NCI-H187 treated with DMSO at 0.1 percent for 48 hours (cell line): ENCODE measurements around the gene ZDHHC14.
"Not testable (repeated sequence)": the region's sequence is repeated elsewhere in the genome, so short reads cannot be mapped to it uniquely, and the experiment has no call there.

Source experiments
- DNase-seq: peaks from one replicate; lab custom pipeline; 2025; lab: John Stamatoyannopoulos, UW

ZDHHC14 gene

GRCh38 chr6:157690441-157691210 lies 309.6 kb downstream of the ZDHHC14 start:
- DNase-seq, result no peak

- not testable (repeated sequence) for DNase-seq
Observed at GRCh38 chr6:157691621-157692020, 310.6 kb downstream of the ZDHHC14 start.

GRCh38 chr6:157693867-157694266 lies 312.9 kb downstream of the ZDHHC14 start:
- no peak for DNase-seq

GRCh38 chr6:157695301-157696040 lies 314.5 kb downstream of the ZDHHC14 start:
- DNase-seq, result no peak

GRCh38 chr6:157699777-157700636 lies 319.0 kb downstream of the ZDHHC14 start:
- DNase-seq, result no peak

GRCh38 chr6:157706351-157706750 lies 325.4 kb downstream of the ZDHHC14 start:
- not testable (repeated sequence) for DNase-seq

- DNase-seq, result no peak
Observed at GRCh38 chr6:157706883-157707282, 325.9 kb downstream of the ZDHHC14 start.

- DNase-seq, result no peak
Observed at GRCh38 chr6:157707576-157707975, 326.6 kb downstream of the ZDHHC14 start.

GRCh38 chr6:157708239-157708638 lies 327.2 kb downstream of the ZDHHC14 start:
- DNase-seq, result no peak

- DNase-seq, result no peak
Observed at GRCh38 chr6:157708933-157709332, 327.9 kb downstream of the ZDHHC14 start.

GRCh38 chr6:157709555-157709954 lies 328.6 kb downstream of the ZDHHC14 start:
- no peak for DNase-seq

- no peak for DNase-seq
Observed at GRCh38 chr6:157710604-157711003, 329.6 kb downstream of the ZDHHC14 start.

GRCh38 chr6:157711060-157711459 lies 330.1 kb downstream of the ZDHHC14 start:
- DNase-seq, result no peak

- no peak for DNase-seq
Observed at GRCh38 chr6:157712585-157713295, 331.8 kb downstream of the ZDHHC14 start.

GRCh38 chr6:157713451-157714152 lies 332.6 kb downstream of the ZDHHC14 start:
- no peak for DNase-seq

GRCh38 chr6:157714153-157714490 lies 333.1 kb downstream of the ZDHHC14 start:
- no peak for DNase-seq

GRCh38 chr6:157715728-157716164 lies 334.8 kb downstream of the ZDHHC14 start:
- DNase-seq, result no peak

- DNase-seq, result peak; percentile 48
Observed at GRCh38 chr6:157716251-157716995, 335.4 kb downstream of the ZDHHC14 start.

GRCh38 chr6:157717340-157717748 lies 336.4 kb downstream of the ZDHHC14 start:
- no peak for DNase-seq

- no peak for DNase-seq
Observed at GRCh38 chr6:157718503-157719187, 337.7 kb downstream of the ZDHHC14 start.
